Uterus (tissue), 4 donors: ENCODE results near the gene NBPF26. TPM values are rescaled to one million over a fixed set of nuclear protein-coding genes. Genes with fewer than 3 reads are reported as not detected.
A peak's percentile ranks its signal among the peaks of the same experiment; 100 is the strongest.
"Not testable (repeated sequence)": the region's sequence is repeated elsewhere in the genome, so short reads cannot be mapped to it uniquely, and the experiment has no call there.

Experiments used
- DNase-seq, 2 donors: peaks; one replicate each; pipeline ENCODE4 v3.0.0-alpha.2; 2019 to 2020
- H3K27ac ChIP-seq, 2 donors: fragments of 200-600 bp; sonication (generic); 1 replicate in 1 of 2; 2 replicates in 1 of 2; pipeline ENCODE4 v1.5.1; 2016 to 2018
- H3K27me3 ChIP-seq, 2 donors: fragments of 200-600 bp; sonication (generic); one replicate each; pipeline ENCODE4 v1.5.1; 2018 to 2019; ENCODE audit warnings: control low read depth in 1 of 2
- H3K36me3 ChIP-seq, 2 donors: fragments of 200-600 bp; sonication (generic); one replicate each; pipeline ENCODE4 v1.5.1; 2019; ENCODE audit warnings: control low read depth in 1 of 2
- H3K4me1 ChIP-seq, 2 donors: fragments of 200-600 bp; sonication (generic); one replicate each; pipeline ENCODE4 v1.5.1; 2018 to 2019; ENCODE audit warnings: control low read depth in 1 of 2
- H3K4me3 ChIP-seq, 2 donors: fragments of 200-600 bp; sonication (generic); 1 replicate in 1 of 2; 2 replicates in 1 of 2; pipeline ENCODE4 v1.5.1; 2018 to 2019; ENCODE audit warnings: mild to moderate bottlenecking in 1 of 2
- H3K9me3 ChIP-seq, 2 donors: fragments of 200-600 bp; sonication (generic); one replicate each; pipeline ENCODE4 v1.5.1; 2019; ENCODE audit warnings: control low read depth in 1 of 2
- POLR2A ChIP-seq, 2 donors: fragments of 450-650 bp; IDR thresholded peaks; one replicate each; pipeline ENCODE4 v1.6.1; 2016; ENCODE audit warnings: antibody characterized with exemption in 2 of 2, mild to moderate bottlenecking in 1 of 2, moderate library complexity in 1 of 2
- intact Hi-C: fragments of 100-400 bp; cut with DNase I; formaldehyde crosslinking; loops from one replicate; pipeline ENCODE4 v1.15.1; 2023; ENCODE audit warnings: low total_unique reads
- small RNA-seq: library from RNA; depleted of rRNA; stranded (forward); fragments of <200 nt; gene quantifications from one replicate; pipeline ENCODE3, GENCODE V24; 2016
- total RNA-seq, 4 donors: library from RNA; depleted of rRNA in 3 of 4; stranded (reverse); fragments of >200 nt in 3 of 4; gene quantifications; one replicate each; pipeline versions ENCODE4 v1.1.0 to v1.2.4, GENCODE V29; 2014 to 2023
- donor health status: DM: yes; HTN: yes; CAD: no.

NBPF26 gene
- total RNA-seq, 4 donors from 2014 or later: 5.9 to 68.7 (median 30.1) TPM

GRCh38 chr1:120850537-120851421, 127.0 kb downstream of the NBPF26 start:
- DNase-seq: peak in 1 of 2 donors; percentile 78
- peak overlapping the region in 1 of 2 donors; percentile 38 for H3K4me3 ChIP-seq
- H3K9me3 ChIP-seq, H3K36me3 ChIP-seq, H3K4me1 ChIP-seq, H3K27me3 ChIP-seq, intact Hi-C loops: not testable (repeated sequence)
- peak in 1 of 2 donors; percentile 35 for TF ChIP-seq POLR2A (IDR thresholded peaks at IDR 0.05)
- H3K27ac ChIP-seq: peak overlapping the region in 1 of 2 donors; percentile 86

DNA sequence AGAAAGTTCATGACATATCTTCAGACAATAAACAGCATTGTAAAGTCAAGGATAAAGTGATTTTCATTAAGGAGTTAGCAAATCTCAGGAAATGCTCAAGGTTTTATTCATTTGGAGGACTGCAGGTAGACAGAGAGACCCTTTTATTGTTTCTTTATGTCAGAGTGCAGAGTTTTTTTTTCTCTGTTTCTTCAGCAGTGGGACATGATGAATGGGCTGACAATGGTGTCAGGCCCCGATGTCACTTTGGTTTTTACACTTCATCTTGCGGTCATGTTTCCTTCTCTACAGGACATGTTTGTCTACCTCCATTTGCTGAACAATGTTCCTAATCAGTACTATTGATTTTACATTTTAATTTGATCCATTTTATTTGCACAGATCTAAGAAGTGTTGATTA, 134.4 kb downstream of the NBPF26 start:
- H3K9me3 ChIP-seq, H3K36me3 ChIP-seq, DNase-seq, H3K4me3 ChIP-seq, intact Hi-C loops, H3K27me3 ChIP-seq, H3K4me1 ChIP-seq, H3K27ac ChIP-seq: not testable (repeated sequence)

DNA sequence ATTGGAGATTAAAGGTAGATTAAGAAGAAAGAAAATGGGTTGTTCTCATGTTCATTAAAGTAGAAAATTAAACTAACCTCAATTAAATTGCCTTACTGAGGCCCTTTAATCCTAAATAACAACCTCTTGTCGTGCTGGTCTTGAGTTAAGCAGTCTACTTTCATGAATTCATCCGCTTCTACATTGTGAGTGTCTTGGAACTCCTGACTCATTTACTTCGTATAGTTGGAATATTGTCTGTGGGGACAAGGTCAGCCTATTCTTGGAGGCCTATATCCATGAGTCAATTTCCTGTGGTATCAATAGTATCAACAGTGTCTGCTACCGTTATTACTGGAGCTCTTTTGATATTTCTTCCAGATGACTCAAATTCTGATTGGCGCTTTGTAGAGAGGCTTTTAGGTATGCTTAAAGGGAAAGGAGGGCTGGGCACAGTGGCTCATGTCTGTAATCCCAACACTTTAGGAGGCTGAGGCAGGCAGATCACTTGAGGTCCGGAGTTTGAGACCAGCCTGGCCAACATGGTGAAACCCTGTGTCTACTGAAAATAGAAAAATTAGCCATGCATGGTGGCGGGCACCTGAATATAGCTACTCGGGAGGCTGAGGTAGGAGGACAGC, 136.0 kb downstream of the NBPF26 start:
- H3K36me3 ChIP-seq, intact Hi-C loops, DNase-seq, H3K27ac ChIP-seq, H3K4me3 ChIP-seq, H3K4me1 ChIP-seq, H3K27me3 ChIP-seq, H3K9me3 ChIP-seq: not testable (repeated sequence)

GRCh38 chr1:120878206-120878605, 154.5 kb downstream of the NBPF26 start:
- H3K27me3 ChIP-seq, H3K27ac ChIP-seq, H3K4me3 ChIP-seq, H3K4me1 ChIP-seq, DNase-seq, intact Hi-C loops, H3K36me3 ChIP-seq, H3K9me3 ChIP-seq: not testable (repeated sequence)

DNA sequence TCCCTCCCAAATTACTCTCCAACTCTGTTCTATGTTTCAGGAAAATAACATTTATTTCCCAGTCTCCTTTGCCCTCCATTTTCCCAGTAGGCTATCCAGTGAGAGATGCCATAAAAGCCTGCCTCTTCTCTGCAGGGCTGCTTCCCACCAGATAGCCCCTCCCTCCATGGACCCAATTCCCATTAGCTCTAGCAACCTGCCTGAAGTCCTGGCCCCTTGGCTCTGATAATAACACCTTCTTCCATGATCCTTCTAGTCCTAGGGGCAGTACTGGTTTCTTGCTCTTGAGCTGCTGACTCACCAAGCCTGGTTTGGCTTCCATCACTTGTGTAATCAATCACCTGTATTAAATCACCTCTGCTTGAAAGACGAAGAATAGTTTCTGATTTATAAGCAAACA, 156.3 kb downstream of the NBPF26 start:
- DNase-seq, intact Hi-C loops, H3K27ac ChIP-seq, H3K4me3 ChIP-seq, H3K9me3 ChIP-seq, H3K4me1 ChIP-seq, H3K27me3 ChIP-seq, H3K36me3 ChIP-seq: not testable (repeated sequence)

DNA sequence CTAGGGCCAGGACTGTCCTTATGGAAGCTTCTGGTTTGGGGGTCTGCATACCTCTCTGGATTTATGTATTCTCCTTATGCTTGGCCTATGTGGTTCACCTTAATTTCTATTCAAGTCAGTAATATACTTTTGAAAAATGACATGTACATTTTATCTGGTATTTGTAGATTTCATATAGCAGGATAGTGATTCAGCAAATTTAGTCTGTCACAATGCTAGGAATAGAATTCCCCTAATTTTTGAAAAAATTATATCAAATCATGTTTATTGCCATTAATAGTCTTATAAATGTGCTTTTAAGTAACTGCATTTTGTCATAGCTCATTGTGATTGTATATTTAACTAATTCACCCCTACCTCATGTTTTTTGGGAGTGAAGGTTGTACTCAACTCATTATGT, 158.2 kb downstream of the NBPF26 start:
- DNase-seq, H3K27ac ChIP-seq, H3K9me3 ChIP-seq, H3K4me3 ChIP-seq, H3K27me3 ChIP-seq, intact Hi-C loops, H3K36me3 ChIP-seq, H3K4me1 ChIP-seq: not testable (repeated sequence)

Small RNAs within 50 kb of the gene (small RNA-seq; reads per million reads assigned to genes)
- not detected for gene RNVU1-19

Other genes with a start within 250 kb of the NBPF26 start
- gene PPIAL4A, start 165.8 kb downstream of the NBPF26 start, total RNA-seq: not detected